OCI-LY1 (cell line): ENCODE results near the gene KRTAP10-3.

Experiments used
- H2AFZ ChIP-seq: fragments of 200-600 bp; sonication (generic), shearing (Covaris generic); 2 replicates; pipeline ENCODE4 v1.6.0; 2014; ENCODE audit warnings: antibody characterized with exemption, mild to moderate bottlenecking, low read length
- H3F3A ChIP-seq: fragments of 200-600 bp; sonication (generic), shearing (Covaris generic); 2 replicates; pipeline ENCODE4 v1.6.0; 2014; ENCODE audit warnings: mild to moderate bottlenecking, antibody characterized with exemption, low read length, moderate library complexity; ENCODE audit not compliant: insufficient read depth
- H3K27ac ChIP-seq: fragments of 200-600 bp; sonication (generic); 2 replicates; pipeline ENCODE4 v1.5.1; 2014; ENCODE audit warnings: low read length, mixed run types, mild to moderate bottlenecking, low read depth; ENCODE audit not compliant: poor library complexity, severe bottlenecking
- H3K27me3 ChIP-seq: fragments of 200-600 bp; sonication (generic); 2 replicates; pipeline ENCODE4 v1.6.0; 2014; ENCODE audit warnings: antibody characterized with exemption, mild to moderate bottlenecking, low read length, moderate library complexity; ENCODE audit not compliant: insufficient read depth
- H3K36me3 ChIP-seq: fragments of 200-600 bp; sonication (generic); 2 replicates; pipeline ENCODE4 v1.6.1; 2014; ENCODE audit warnings: mild to moderate bottlenecking, antibody characterized with exemption, low read length, moderate library complexity, mixed read lengths; ENCODE audit not compliant: insufficient read depth
- H3K4me1 ChIP-seq: fragments of 200-600 bp; sonication (generic); 2 replicates; pipeline ENCODE4 v1.5.1; 2014; ENCODE audit warnings: mild to moderate bottlenecking, low read length, moderate library complexity; ENCODE audit not compliant: insufficient read depth, severe bottlenecking
- H3K4me2 ChIP-seq: fragments of 200-600 bp; sonication (generic), shearing (Covaris generic); 2 replicates; pipeline ENCODE4 v1.6.1; 2014; ENCODE audit warnings: low read length
- H3K4me3 ChIP-seq: fragments of 200-600 bp; sonication (generic); 2 replicates; pipeline ENCODE4 v1.5.1; 2014; ENCODE audit warnings: low read length, low read depth, mild to moderate bottlenecking, mixed read lengths; ENCODE audit not compliant: poor library complexity, severe bottlenecking
- H3K79me2 ChIP-seq: fragments of 200-600 bp; shearing (Covaris generic); 2 replicates; pipeline ENCODE4 v1.6.1; 2016; ENCODE audit warnings: mixed run types, low read length, mixed read lengths; ENCODE audit not compliant: insufficient read depth
- H3K9ac ChIP-seq: fragments of 200-600 bp; sonication (generic), shearing (Covaris generic); 2 replicates; pipeline ENCODE4 v1.6.1; 2014; ENCODE audit warnings: mild to moderate bottlenecking, low read length, mixed read lengths
- H3K9me2 ChIP-seq: fragments of 200-600 bp; sonication (generic), shearing (Covaris generic); 2 replicates; pipeline ENCODE4 v1.6.1; 2014; ENCODE audit warnings: low read depth, mild to moderate bottlenecking, low read length, mixed read lengths
- H3K9me3 ChIP-seq: fragments of 200-600 bp; shearing (Covaris generic); 2 replicates; pipeline ENCODE4 v1.6.1; 2014; ENCODE audit warnings: low read length, mixed read lengths
- H4K20me1 ChIP-seq: fragments of 200-600 bp; sonication (generic), shearing (Covaris generic); 2 replicates; pipeline ENCODE4 v1.6.0; 2016; ENCODE audit warnings: mild to moderate bottlenecking, low read length; ENCODE audit not compliant: insufficient read depth
- CTCF ChIP-seq: fragments of 200-600 bp; sonication (generic), shearing (Covaris generic); IDR thresholded peaks from 2 replicates; pipeline ENCODE4 v1.5.1; 2017; ENCODE audit warnings: mild to moderate bottlenecking, antibody characterized with exemption, low read length, moderate library complexity, mixed read lengths
- EZH2 ChIP-seq: fragments of 200-600 bp; sonication (generic), shearing (Covaris generic); IDR thresholded peaks from 2 replicates; pipeline ENCODE4 v1.8.0; 2017; ENCODE audit warnings: borderline replicate concordance, mixed run types, mild to moderate bottlenecking, antibody characterized with exemption, low read length, moderate library complexity, mixed read lengths

Gene KRTAP10-3

GRCh38 chr21:44595524-44595923, 36.9 kb upstream of the KRTAP10-3 start:
- Histone ChIP-seq H3K4me3 (no peak overlapping the region), H3K79me2 (no peaks in the 10 kb centered on the region), H2AFZ (no peak overlapping the region), H3K9ac (no peak overlapping the region), H3K27me3 (no peaks in the 10 kb centered on the region), H3K9me3 (no peaks in the 10 kb centered on the region), H3K9me2 (no peaks in the 10 kb centered on the region), H3K4me2 (no peak overlapping the region), H3F3A (no peaks in the 10 kb centered on the region), H3K36me3 (no peaks in the 10 kb centered on the region), H3K4me1 (no peaks in the 10 kb centered on the region), H4K20me1 (no peaks in the 10 kb centered on the region), H3K27ac (no peak overlapping the region)
- TF ChIP-seq EZH2, result no peak
- TF ChIP-seq CTCF, result no peak

DNA sequence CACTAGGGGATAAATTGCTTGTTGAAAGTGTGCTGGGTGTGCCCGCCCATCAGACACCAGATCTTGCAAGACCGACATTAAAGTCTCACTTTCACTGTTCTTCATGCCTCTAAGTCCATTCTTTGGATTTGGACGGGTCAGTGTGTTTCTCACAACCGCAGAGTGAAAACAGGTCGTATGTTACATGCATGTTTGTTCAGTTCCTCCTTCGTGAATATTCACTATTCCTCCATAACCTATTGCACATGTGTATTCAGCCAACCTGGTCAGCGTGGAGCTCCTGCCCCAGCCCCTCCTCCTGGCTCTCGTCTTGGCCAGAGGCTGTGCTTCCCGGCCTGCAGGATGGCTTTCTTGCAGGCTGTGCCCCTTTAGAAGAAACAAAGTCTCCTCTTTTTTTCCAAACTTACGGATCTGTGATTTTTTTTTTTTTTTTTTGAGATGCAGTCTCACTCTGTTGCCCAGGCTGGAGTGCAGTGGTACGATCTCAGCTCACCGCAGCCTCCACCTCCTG, 35.9 kb upstream of the KRTAP10-3 start:
- H2AFZ ChIP-seq, result no peak overlapping the region
- H3K27ac ChIP-seq, result no peak overlapping the region
- no peaks in the 10 kb centered on the region for H3K4me1 ChIP-seq
- no peaks in the 10 kb centered on the region for H3K9me3 ChIP-seq
- H3K4me3 ChIP-seq, result no peak overlapping the region
- H3K79me2 ChIP-seq, result no peaks in the 10 kb centered on the region
- no peaks in the 10 kb centered on the region for H3K36me3 ChIP-seq
- H3K4me2 ChIP-seq, result no peak overlapping the region
- H3K27me3 ChIP-seq, result no peaks in the 10 kb centered on the region
- H3F3A ChIP-seq, result no peaks in the 10 kb centered on the region
- H3K9ac ChIP-seq, result no peak overlapping the region
- H3K9me2 ChIP-seq, result no peaks in the 10 kb centered on the region
- H4K20me1 ChIP-seq, result no peaks in the 10 kb centered on the region
- TF ChIP-seq EZH2, result no peak
- TF ChIP-seq CTCF, result no peak

DNA sequence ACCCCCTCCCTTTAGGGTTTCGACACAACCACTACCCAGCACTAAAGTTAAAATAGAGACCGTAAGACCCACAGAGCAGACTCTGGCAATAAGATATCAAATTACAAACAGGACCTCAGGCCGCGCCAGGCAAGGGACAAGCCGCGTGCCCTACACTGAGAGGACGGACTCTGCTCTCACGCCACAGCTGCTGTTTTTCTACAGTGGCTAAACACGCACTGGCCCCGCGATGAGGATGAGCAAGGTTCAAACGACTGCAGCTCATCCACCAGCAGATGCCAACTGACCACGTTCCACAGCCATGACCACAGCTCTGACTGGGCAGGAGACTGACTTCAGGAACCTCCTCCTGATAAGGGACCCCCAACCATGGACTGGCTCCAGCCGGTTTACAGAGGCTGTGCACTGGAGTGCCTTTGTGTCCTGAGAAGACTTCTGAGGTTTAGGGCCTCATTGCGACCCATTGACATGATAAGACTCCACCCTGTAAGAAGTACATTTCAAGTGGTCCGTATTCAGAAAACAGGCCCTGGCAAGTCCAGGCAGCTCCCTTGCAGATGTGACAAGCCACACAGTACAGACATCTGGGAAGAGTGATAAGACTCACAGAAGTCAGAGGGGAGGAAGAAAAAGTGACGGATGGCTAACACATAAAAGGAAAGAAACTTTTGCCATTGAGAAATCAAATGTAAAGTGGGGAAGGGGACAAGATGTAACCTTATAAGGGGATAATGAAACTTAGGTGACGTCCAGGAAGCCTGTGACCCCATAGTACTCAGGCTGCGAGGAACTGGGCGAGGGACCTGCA, 35.2 kb upstream of the KRTAP10-3 start:
- no peak overlapping the region for H3K4me2 ChIP-seq
- H3K4me1 ChIP-seq, result no peaks in the 10 kb centered on the region
- H3K9ac ChIP-seq, result no peak overlapping the region
- no peaks in the 10 kb centered on the region for H4K20me1 ChIP-seq
- no peaks in the 10 kb centered on the region for H3K36me3 ChIP-seq
- TF ChIP-seq EZH2, result no peak
- no peak for TF ChIP-seq CTCF
- no peaks in the 10 kb centered on the region for H3K79me2 ChIP-seq
- no peak overlapping the region for H2AFZ ChIP-seq
- H3K9me2 ChIP-seq, result no peaks in the 10 kb centered on the region
- H3K9me3 ChIP-seq, result no peaks in the 10 kb centered on the region
- no peak overlapping the region for H3K27ac ChIP-seq
- no peak overlapping the region for H3K4me3 ChIP-seq
- no peaks in the 10 kb centered on the region for H3K27me3 ChIP-seq
- H3F3A ChIP-seq, result no peaks in the 10 kb centered on the region
